DOHH2 (cell line): Measurements from ENCODE around the gene HSPB3.

Experiments
- CTCF ChIP-seq: fragments of 200-600 bp; sonication (generic); IDR thresholded peaks from one replicate; pipeline ENCODE4 v1.5.1; 2014; ENCODE audit warnings: antibody characterized with exemption, mild to moderate bottlenecking, low read depth, low read length; ENCODE audit not compliant: poor library complexity, severe bottlenecking
- EZH2phosphoT487 ChIP-seq: fragments of 200-600 bp; sonication (generic); IDR thresholded peaks from 2 replicates; pipeline ENCODE4 v1.6.1; 2017; ENCODE audit warnings: borderline replicate concordance, mild to moderate bottlenecking, antibody characterized with exemption, low read length, moderate library complexity, mixed read lengths

DNA sequence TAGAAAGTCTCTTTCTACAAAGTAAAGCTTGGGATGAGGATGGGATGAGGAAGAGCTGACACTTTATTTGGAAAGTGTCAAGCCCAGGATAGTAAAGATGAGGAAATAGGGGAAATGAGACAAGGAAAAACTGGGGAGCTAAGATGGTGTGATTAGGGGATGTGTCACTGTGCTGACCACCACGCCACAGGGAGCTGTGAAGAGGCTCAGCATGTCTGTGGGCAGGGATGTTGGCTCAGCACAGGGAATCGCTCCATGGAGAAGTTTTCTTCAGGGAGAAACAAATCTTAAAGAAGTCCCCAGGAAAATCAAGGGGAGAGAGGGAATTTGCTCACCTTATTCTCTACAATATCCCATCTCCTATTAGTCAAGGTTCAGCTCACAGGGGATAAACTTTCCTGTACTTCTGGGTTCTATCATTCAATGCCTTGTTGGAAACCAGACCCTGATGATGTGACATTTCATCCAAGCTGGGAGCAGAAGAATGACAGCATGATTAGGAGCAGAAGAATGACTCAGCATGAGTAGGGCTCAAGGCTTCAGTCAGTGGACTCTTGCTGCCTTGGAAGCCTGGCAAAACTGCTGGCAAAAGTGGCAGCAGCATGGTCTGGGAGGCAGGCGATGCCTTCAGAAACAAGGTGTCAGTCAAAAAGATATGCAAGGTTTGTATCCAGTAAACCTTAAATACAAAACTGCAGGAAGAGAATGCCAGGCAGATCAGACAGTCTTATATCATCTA lies 4.9 kb downstream of the HSPB3 start:
- TF ChIP-seq CTCF (no peak), EZH2phosphoT487 (no peak)
